Measurements from ENCODE around the gene GABRR3.

The GABRR3 gene

GRCh38 chr3:97948351-97949109, 86.6 kb downstream of the GABRR3 start:
- H3K4me1 ChIP-seq (ENCODE audit: control insufficient read depth, low read length), result no peaks in the 10 kb centered on the region
- TF ChIP-seq EZH2phosphoT487 (IDR thresholded peaks at IDR 0.05; ENCODE audit: borderline replicate concordance, low read length), result no peak
- TF ChIP-seq CTCF (IDR thresholded peaks at IDR 0.05; ENCODE audit: low read depth, low read length, poor library complexity, severe bottlenecking), result no peak
- H3F3A ChIP-seq (ENCODE audit: control insufficient read depth, insufficient read depth), result no peaks in the 10 kb centered on the region
- H3K79me2 ChIP-seq (ENCODE audit: control insufficient read depth, low read length), result no peaks in the 10 kb centered on the region
- H3K4me3 ChIP-seq (ENCODE audit: low read length), result no peak overlapping the region
- H3K27me3 ChIP-seq (ENCODE audit: control insufficient read depth, low read length), result no peaks in the 10 kb centered on the region
- H3K9me3 ChIP-seq (ENCODE audit: control insufficient read depth, insufficient read depth, low read length), result no peaks in the 10 kb centered on the region
- no peak overlapping the region for H3K4me2 ChIP-seq (ENCODE audit: low read length)
- no peak overlapping the region for H3K27ac ChIP-seq (ENCODE audit: low read depth, low read length)
- no peaks in the 10 kb centered on the region for H4K20me1 ChIP-seq (ENCODE audit: control insufficient read depth, insufficient read depth, low read depth, low read length)
- H3K36me3 ChIP-seq (ENCODE audit: control insufficient read depth, low read length), result peaks cover 92% of the 10 kb centered on the region
- H3K9me2 ChIP-seq (replicated peaks; ENCODE audit: control insufficient read depth, low read length), result no peaks in the 10 kb centered on the region

GRCh38 chr3:97942801-97943546, 92.1 kb downstream of the GABRR3 start:
- H3K36me3 ChIP-seq (ENCODE audit: control insufficient read depth, low read length), result peaks cover 47% of the 10 kb centered on the region
- H3K27me3 ChIP-seq (ENCODE audit: control insufficient read depth, low read length), result no peaks in the 10 kb centered on the region
- H4K20me1 ChIP-seq (ENCODE audit: control insufficient read depth, insufficient read depth, low read depth, low read length), result no peaks in the 10 kb centered on the region
- H3K79me2 ChIP-seq (ENCODE audit: control insufficient read depth, low read length), result no peaks in the 10 kb centered on the region
- H3K4me1 ChIP-seq (ENCODE audit: control insufficient read depth, low read length), result no peaks in the 10 kb centered on the region
- no peak overlapping the region for H3K4me3 ChIP-seq (ENCODE audit: low read length)
- H3K9me2 ChIP-seq (replicated peaks; ENCODE audit: control insufficient read depth, low read length), result no peaks in the 10 kb centered on the region
- H3K4me2 ChIP-seq (ENCODE audit: low read length), result no peak overlapping the region
- no peak overlapping the region for H3K27ac ChIP-seq (ENCODE audit: low read depth, low read length)
- no peaks in the 10 kb centered on the region for H3K9me3 ChIP-seq (ENCODE audit: control insufficient read depth, insufficient read depth, low read length)
- no peaks in the 10 kb centered on the region for H3F3A ChIP-seq (ENCODE audit: control insufficient read depth, insufficient read depth)
- TF ChIP-seq EZH2phosphoT487 (IDR thresholded peaks at IDR 0.05; ENCODE audit: borderline replicate concordance, low read length), result no peak
- TF ChIP-seq CTCF (IDR thresholded peaks at IDR 0.05; ENCODE audit: low read depth, low read length, poor library complexity, severe bottlenecking), result no peak

GRCh38 chr3:97940034-97940433, 95.1 kb downstream of the GABRR3 start:
- Histone ChIP-seq H3K9me2 (replicated peaks; ENCODE audit: control insufficient read depth, low read length) (no peaks in the 10 kb centered on the region), H4K20me1 (ENCODE audit: control insufficient read depth, insufficient read depth, low read depth, low read length) (no peaks in the 10 kb centered on the region), H3K79me2 (ENCODE audit: control insufficient read depth, low read length) (no peaks in the 10 kb centered on the region), H3K27me3 (ENCODE audit: control insufficient read depth, low read length) (no peaks in the 10 kb centered on the region), H3F3A (ENCODE audit: control insufficient read depth, insufficient read depth) (no peaks in the 10 kb centered on the region), H3K27ac (ENCODE audit: low read depth, low read length) (no peak overlapping the region), H3K4me3 (ENCODE audit: low read length) (no peak overlapping the region), H3K4me1 (ENCODE audit: control insufficient read depth, low read length) (no peaks in the 10 kb centered on the region), H3K36me3 (ENCODE audit: control insufficient read depth, low read length) (peaks cover 20% of the 10 kb centered on the region), H3K4me2 (ENCODE audit: low read length) (no peak overlapping the region), H3K9me3 (ENCODE audit: control insufficient read depth, insufficient read depth, low read length) (no peaks in the 10 kb centered on the region)
- TF ChIP-seq EZH2phosphoT487 (IDR thresholded peaks at IDR 0.05; ENCODE audit: borderline replicate concordance, low read length) (no peak), CTCF (IDR thresholded peaks at IDR 0.05; ENCODE audit: low read depth, low read length, poor library complexity, severe bottlenecking) (no peak)
